IMR-90 (cell line): Measurements from ENCODE around the gene ARHGEF40. TPM values are rescaled to one million over a fixed set of nuclear protein-coding genes. Genes with fewer than 3 reads are reported as not detected.
A peak's percentile ranks its signal among the peaks of the same experiment; 100 is the strongest.

ENCODE experiments used
- ATAC-seq: fragments of 200-7000 bp; cut with Tn5 transposase; 2 replicates; pipeline ENCODE4 v1.9.1; 2020; ENCODE audit warnings: low read depth, mild to moderate bottlenecking, moderate library complexity
- BruUV-seq: library from RNA; stranded (reverse); fragments of 400-500 nt; replicated peaks from 2 replicates; lab custom pipeline; 2021; lab: Mats Ljungman, UMichigan
- CTCF ChIA-PET: fragments of 300-600 bp; formaldehyde crosslinking; extraction: SDS; loops from one replicate; lab custom pipeline; 2021; ENCODE audit warnings: antibody characterized with exemption; lab: Yijun Ruan, JAX
- POLR2A ChIA-PET: fragments of 300-600 bp; sonication (Branson Sonifier 250); formaldehyde crosslinking; loops from one replicate; lab custom pipeline; 2022; ENCODE audit warnings: antibody characterized with exemption; ENCODE audit not compliant: unreplicated experiment; lab: Charles Lee
- DNase-seq: peaks from one replicate; pipeline ENCODE4 v3.0.0; 2013
- H2AFZ ChIP-seq: replicated peaks from 2 replicates; pipeline ENCODE3; 2013; ENCODE audit warnings: low read length, mild to moderate bottlenecking; ENCODE audit not compliant: poor library complexity
- H2AK5ac ChIP-seq: 2 replicates; pipeline ENCODE4 v1.6.1; 2013; ENCODE audit warnings: low read depth, low read length, inconsistent platforms
- H2AK9ac ChIP-seq: replicated peaks from 2 replicates; pipeline ENCODE3; 2013; ENCODE audit warnings: mild to moderate bottlenecking, low read depth, low read length, moderate library complexity; ENCODE audit not compliant: poor library complexity
- H2BK120ac ChIP-seq: 2 replicates; pipeline ENCODE4 v1.6.1; 2013; ENCODE audit warnings: low read depth, low read length, inconsistent platforms
- H2BK15ac ChIP-seq: 3 replicates; pipeline ENCODE4 v1.6.1; 2013; ENCODE audit warnings: low read depth, low read length, inconsistent platforms
- H2BK20ac ChIP-seq: 2 replicates; pipeline ENCODE4 v1.6.1; 2013; ENCODE audit warnings: low read depth, mild to moderate bottlenecking, inconsistent platforms, low read length, moderate library complexity
- H2BK5ac ChIP-seq: 2 replicates; pipeline ENCODE4 v1.6.1; 2013; ENCODE audit warnings: mild to moderate bottlenecking, low read depth, low read length, inconsistent platforms; ENCODE audit not compliant: poor library complexity, severe bottlenecking
- H3K14ac ChIP-seq: replicated peaks from 2 replicates; pipeline ENCODE4 v1.6.1; 2013; ENCODE audit warnings: low read depth, low read length, inconsistent platforms
- H3K18ac ChIP-seq: 2 replicates; pipeline ENCODE4 v1.6.1; 2013; ENCODE audit warnings: low read depth, low read length, control low read depth
- H3K23ac ChIP-seq: 2 replicates; pipeline ENCODE4 v1.6.1; 2013; ENCODE audit warnings: low read depth, low read length, inconsistent platforms
- H3K27ac ChIP-seq: 2 replicates; pipeline ENCODE4 v1.5.1; 2013; ENCODE audit warnings: mild to moderate bottlenecking, control low read depth, low read length; ENCODE audit not compliant: insufficient read depth
- H3K27me3 ChIP-seq: 2 replicates; pipeline ENCODE4 v1.6.1; 2013; ENCODE audit warnings: low read length; ENCODE audit not compliant: control insufficient read depth, insufficient read depth
- H3K36me3 ChIP-seq: 2 replicates; pipeline ENCODE4 v1.6.1; 2013; ENCODE audit warnings: low read length, mixed read lengths; ENCODE audit not compliant: control insufficient read depth, insufficient read depth
- H3K4ac ChIP-seq: 2 replicates; pipeline ENCODE4 v1.6.1; 2013; ENCODE audit warnings: low read depth, low read length, inconsistent platforms
- H3K4me1 ChIP-seq: 2 replicates; pipeline ENCODE4 v1.6.1; 2013; ENCODE audit warnings: low read length, mixed read lengths; ENCODE audit not compliant: control insufficient read depth, insufficient read depth
- H3K4me2 ChIP-seq: 2 replicates; pipeline ENCODE4 v1.6.1; 2013; ENCODE audit warnings: low read depth, mild to moderate bottlenecking, control low read depth, low read length, moderate library complexity
- H3K4me3 ChIP-seq: 2 replicates; pipeline ENCODE4 v1.5.1; 2013; ENCODE audit warnings: low read depth, mild to moderate bottlenecking, control low read depth, low read length, moderate library complexity; ENCODE audit not compliant: insufficient read depth
- H3K56ac ChIP-seq: 2 replicates; pipeline ENCODE4 v1.6.1; 2013; ENCODE audit warnings: low read length, inconsistent platforms; ENCODE audit not compliant: insufficient read depth; ENCODE audit errors: extremely low read depth
- H3K79me1 ChIP-seq, 2 experiments: 2 replicates each; pipeline ENCODE4 v1.6.1; 2013; ENCODE audit warnings: low read length in 2 of 2, inconsistent platforms in 1 of 2, low read depth in 1 of 2
- H3K9ac ChIP-seq: 2 replicates; pipeline ENCODE4 v1.6.1; 2013; ENCODE audit warnings: low read depth, low read length, control low read depth
- H3K9me1 ChIP-seq: 2 replicates; pipeline ENCODE4 v1.6.1; 2013; ENCODE audit warnings: low read length, inconsistent platforms; ENCODE audit not compliant: insufficient read depth
- H3K9me3 ChIP-seq: 2 replicates; pipeline ENCODE4 v1.6.1; 2013; ENCODE audit warnings: low read length; ENCODE audit not compliant: control insufficient read depth, insufficient read depth
- H4K20me1 ChIP-seq: 2 replicates; pipeline ENCODE4 v1.6.1; 2013; ENCODE audit warnings: low read length, inconsistent platforms; ENCODE audit not compliant: insufficient read depth
- H4K5ac ChIP-seq: 2 replicates; pipeline ENCODE4 v1.6.1; 2013; ENCODE audit warnings: mild to moderate bottlenecking, low read depth, low read length, control low read depth
- H4K8ac ChIP-seq, 2 experiments: 2 replicates each; pipeline ENCODE4 v1.6.1; 2013; ENCODE audit warnings: low read depth in 2 of 2, low read length in 2 of 2, control low read depth in 1 of 2, inconsistent platforms in 1 of 2
- H4K91ac ChIP-seq: 2 replicates; pipeline ENCODE4 v1.6.1; 2013; ENCODE audit warnings: low read depth, low read length, inconsistent platforms; ENCODE audit not compliant: insufficient read depth
- CEBPB ChIP-seq: IDR thresholded peaks from 2 replicates; pipeline ENCODE4 v1.6.1; 2012; ENCODE audit warnings: low read depth, low read length, improper control_type of control experiment
- CHD1 ChIP-seq: IDR thresholded peaks from 2 replicates; pipeline ENCODE4 v1.6.1; 2012; ENCODE audit warnings: low read depth, low read length, improper control_type of control experiment
- CTCF ChIP-seq: conservative IDR thresholded peaks from 2 replicates; pipeline ENCODE4 v1.5.1; 2012; ENCODE audit warnings: mild to moderate bottlenecking, low read depth, low read length, improper control_type of control experiment
- MAFK ChIP-seq: IDR thresholded peaks from 2 replicates; pipeline ENCODE4 v1.6.1; 2012; ENCODE audit warnings: low read depth, low read length, improper control_type of control experiment
- MAZ ChIP-seq: IDR thresholded peaks from 2 replicates; pipeline ENCODE4 v1.6.1; 2012; ENCODE audit warnings: low read depth, mild to moderate bottlenecking, low read length, improper control_type of control experiment, moderate library complexity, borderline replicate concordance
- MXI1 ChIP-seq: IDR thresholded peaks from 2 replicates; pipeline ENCODE4 v1.6.1; 2012; ENCODE audit warnings: low read depth, mild to moderate bottlenecking, low read length, moderate library complexity, borderline replicate concordance
- NFE2L2 ChIP-seq: fragments of 150-350 bp; IDR thresholded peaks from 2 replicates; pipeline ENCODE4 v1.6.1; 2016; ENCODE audit warnings: low read depth, mild to moderate bottlenecking, low read length
- POLR2A ChIP-seq: IDR thresholded peaks from 2 replicates; pipeline ENCODE4 v1.6.1; 2012; ENCODE audit warnings: mild to moderate bottlenecking, low read depth, low read length
- RAD21 ChIP-seq: IDR thresholded peaks from 2 replicates; pipeline ENCODE4 v1.6.1; 2012; ENCODE audit warnings: low read length, improper control_type of control experiment
- RFX5 ChIP-seq: IDR thresholded peaks from 2 replicates; pipeline ENCODE4 v1.8.0; 2012; ENCODE audit warnings: low read depth, mild to moderate bottlenecking, low read length, moderate library complexity
- SMC3 ChIP-seq: fragments of 150-350 bp; IDR thresholded peaks from 2 replicates; pipeline ENCODE4 v1.6.1; 2016; ENCODE audit warnings: low read depth, mild to moderate bottlenecking, antibody characterized with exemption, low read length, moderate library complexity
- USF2 ChIP-seq: fragments of 150-350 bp; IDR thresholded peaks from 2 replicates; pipeline ENCODE4 v1.6.1; 2017; ENCODE audit warnings: mild to moderate bottlenecking, antibody characterized with exemption, low read length, low read depth
- WGBS, 2 experiments: methylation state at CpG; one replicate each; pipeline versions ENCODE4 v1.1.5 to v1.1.7; 2013; ENCODE audit warnings: missing lambda C conversion rate in 2 of 2; ENCODE audit not compliant: insufficient read length in 1 of 2; ENCODE audit errors: extremely low coverage in 2 of 2; 5-methylcytosine and 5-hydroxymethylcytosine counted together
- dilution Hi-C: fragments of 300-500 bp; cut with HindIII; formaldehyde crosslinking; loops from one replicate; pipeline ENCODE4 v1.14.3; 2018; ENCODE audit warnings: low sequenced_read_pairs; ENCODE audit not compliant: unreplicated experiment
- in situ Hi-C: fragments of 300-500 bp; cut with MboI; formaldehyde crosslinking; loops from 3 replicates; pipeline ENCODE4 v1.14.3; 2019; ENCODE audit warnings: low sequenced_read_pairs, inconsistent platforms, mixed read lengths
- intact Hi-C: fragments of 100-400 bp; cut with micrococcal nuclease; formaldehyde crosslinking; loops from 2 replicates; pipeline ENCODE4 v1.10.0; 2022
- polyA plus RNA-seq, 3 experiments: library from polyadenylated mRNA; depleted of rRNA; stranded (reverse); fragments of >200 nt; gene quantifications; 2 replicates each; pipeline ENCODE4 v1.2.3, GENCODE V29; 2012; ENCODE audit warnings: low replicate concordance in 1 of 3
- total RNA-seq: library from RNA; depleted of rRNA; stranded (reverse); fragments of >200 nt; gene quantifications from 2 replicates; pipeline ENCODE4 v1.2.3, GENCODE V29; 2012

Gene ARHGEF40
- total and polyA plus RNA-seq, 2 of the 4 experiments (the other 2 are of a cell fraction), result 18.1 to 58.4 TPM

GRCh38 chr14:21097636-21098075, 27.6 kb downstream of the ARHGEF40 start:
- H4K20me1 ChIP-seq, result no peaks in the 10 kb centered on the region; the same call in 1 of the 2 replicates
- WGBS, 2 experiments, result no CpG with 5 or more reads among the region's 19 CpGs
- H2AK5ac ChIP-seq, result no peak overlapping the region
- H3K79me1 ChIP-seq, result 0 out of 4 replicates have a peak, but pooled peaks cover 0 to 2% of the 10 kb centered on the region in 2 experiments
- H3K14ac ChIP-seq, result no peak overlapping the region
- ChIA-PET CTCF (no interaction called here), POLR2A (interaction anchor here (0.7 kb wide), 1 partner anchor 766 kb away, joined by 3 read pairs; no protein-coding TSS in a partner anchor)
- TF ChIP-seq MAZ (no peak), CEBPB (no peak), USF2 (no peak), SMC3 (no peak), RAD21 (no peak), CHD1 (no peak), RFX5 (no peak), POLR2A (no peak), MAFK (no peak), NFE2L2 (no peak), CTCF (no peak), MXI1 (no peak)
- H3K4ac ChIP-seq, result no peak overlapping the region
- H4K91ac ChIP-seq, result no peak overlapping the region
- no peak overlapping the region; the same call in 1 of the 2 replicates for H3K9ac ChIP-seq
- no peak for ATAC-seq
- H3K23ac ChIP-seq, result no peak overlapping the region
- H3K27ac ChIP-seq, result peak overlapping the region; percentile 16; the same call in 1 of the 2 replicates
- no peak overlapping the region for H3K56ac ChIP-seq
- H3K4me2 ChIP-seq, result peak overlapping the region; percentile 36; the same call in 1 of the 2 replicates
- no peak overlapping the region for H2BK120ac ChIP-seq
- dilution Hi-C loops, result no loop called here
- H2AK9ac ChIP-seq, result no peak overlapping the region
- peaks cover 4% of the 10 kb centered on the region; the same call in 1 of the 2 replicates for H3K4me1 ChIP-seq
- H4K8ac ChIP-seq, result no peak overlapping the region
- no peak overlapping the region for H3K18ac ChIP-seq
- H3K27me3 ChIP-seq, result no peaks in the 10 kb centered on the region
- H4K5ac ChIP-seq, result no peak overlapping the region
- peak overlapping the region; percentile 2 for H2BK5ac ChIP-seq
- in situ Hi-C loops, result loop anchor here (25.0 kb wide), 2 partner anchors 635 to 760 kb away; partner anchors contain the start of genes APEX1, CCNB1IP1, OSGEP and PARP2
- BruUV-seq, result no TSS peak
- peak overlapping the region; percentile 14; the same call in 1 of the 2 replicates for H3K4me3 ChIP-seq
- peaks cover 3% of the 10 kb centered on the region; the same call in 1 of the 2 replicates for H3K9me1 ChIP-seq
- DNase-seq, result no peak
- peaks cover 2% of the 10 kb centered on the region; the same call in 1 of the 2 replicates for H3K36me3 ChIP-seq
- no peak overlapping the region for H2BK20ac ChIP-seq
- H3K9me3 ChIP-seq, result no peaks in the 10 kb centered on the region
- intact Hi-C loops, result no loop called here
- no peak overlapping the region for H2BK15ac ChIP-seq
- H2AFZ ChIP-seq, result no peak overlapping the region
